HCT116 (cell line): ENCODE results near the gene MOK. TPM values are rescaled to one million over a fixed set of nuclear protein-coding genes. Genes with fewer than 3 reads are reported as not detected.

Experiments used
- ATAC-seq: fragments of 200-7000 bp; cut with Tn5 transposase; 2 replicates; pipeline ENCODE4 v1.9.1; 2020; ENCODE audit warnings: mild to moderate bottlenecking, moderate library complexity
- BruUV-seq: library from RNA; stranded (reverse); fragments of 400-500 nt; replicated peaks from 2 replicates; lab custom pipeline; 2021; lab: Mats Ljungman, UMichigan
- CTCF ChIA-PET: fragments of 300-600 bp; sonication (Branson Sonifier 250); formaldehyde crosslinking; loops from one replicate; lab custom pipeline; 2021; ENCODE audit warnings: antibody characterized with exemption; lab: Charles Lee
- POLR2A ChIA-PET: fragments of 300-600, 350-600 bp; sonication (Branson Sonifier 250); formaldehyde crosslinking; loops from one replicate; lab custom pipeline; 2021; ENCODE audit warnings: antibody characterized with exemption; lab: Charles Lee
- RAD21 ChIA-PET, 2 experiments: fragments of 300-600 bp; sonication (Branson Sonifier 250); formaldehyde crosslinking; loops; one replicate each; lab custom pipeline; 2023; ENCODE audit warnings: low total read pairs in 2 of 2; ENCODE audit not compliant: uncharacterized antibody in 2 of 2, unreplicated experiment in 2 of 2, low non-redundant PET in 1 of 2; lab: Charles Lee
- DNase-seq: peaks from one replicate; pipeline ENCODE4 v3.0.0-alpha.2; 2010; ENCODE audit warnings: low read depth, low spot score
- H2AFZ ChIP-seq: fragments of 200-600 bp; shearing (Covaris generic), sonication (generic); 2 replicates; pipeline ENCODE4 v1.6.1; 2017; ENCODE audit warnings: low read depth, mixed run types, mixed read lengths, antibody characterized with exemption, low read length; ENCODE audit not compliant: poor library complexity, severe bottlenecking
- H3K27ac ChIP-seq: 2 replicates; pipeline ENCODE4 v1.5.1; 2012; ENCODE audit warnings: low read depth, low read length
- H3K27me3 ChIP-seq: fragments of 200-600 bp; sonication (generic); 2 replicates; pipeline ENCODE4 v1.6.1; 2016; ENCODE audit warnings: mixed run types, low read length, mixed read lengths; ENCODE audit not compliant: insufficient read depth
- H3K36me3 ChIP-seq, 2 experiments: fragments of 200-500 bp in 1 of 2; fragments of 200-600 bp in 1 of 2; sonication (Bioruptor generic) in 1 of 2; sonication (generic) in 1 of 2; 2 replicates each; pipeline versions ENCODE4 v1.5.1 to v1.6.1; 2014 to 2016; ENCODE audit warnings: low read length in 2 of 2, inconsistent platforms in 1 of 2, mixed read lengths in 1 of 2, mixed run types in 1 of 2; ENCODE audit not compliant: insufficient read depth in 2 of 2, control insufficient read depth in 1 of 2
- H3K4me1 ChIP-seq, 2 experiments: fragments of 200-600 bp in 1 of 2; sonication (generic) in 1 of 2; 2 replicates each; pipeline versions ENCODE4 v1.5.1 to v1.6.1; 2012 to 2017; ENCODE audit warnings: low read length in 2 of 2, inconsistent platforms in 1 of 2, mild to moderate bottlenecking in 1 of 2, mixed read lengths in 1 of 2, mixed run types in 1 of 2, moderate library complexity in 1 of 2; ENCODE audit not compliant: insufficient read depth in 2 of 2, control insufficient read depth in 1 of 2
- H3K4me2 ChIP-seq: fragments of 200-600 bp; sonication (generic); 2 replicates; pipeline ENCODE4 v1.6.1; 2017; ENCODE audit warnings: mixed run types, low read length, mixed read lengths
- H3K4me3 ChIP-seq, 2 experiments: fragments of 200-600 bp in 1 of 2; sonication (generic) in 1 of 2; replicated peaks in 1 of 2; 2 replicates each; pipeline ENCODE4 v1.5.1; 2011 to 2016; ENCODE audit warnings: low read length in 2 of 2, control low read depth in 1 of 2, low read depth in 1 of 2, mild to moderate bottlenecking in 1 of 2, mixed read lengths in 1 of 2, mixed run types in 1 of 2
- H3K79me2 ChIP-seq: fragments of 200-600 bp; sonication (generic); 2 replicates; pipeline ENCODE4 v1.6.1; 2017; ENCODE audit warnings: mild to moderate bottlenecking, mixed run types, low read length, moderate library complexity, mixed read lengths; ENCODE audit not compliant: insufficient read depth
- H3K9ac ChIP-seq: fragments of 200-600 bp; sonication (generic); 2 replicates; pipeline ENCODE4 v1.6.1; 2016; ENCODE audit warnings: low read length, mixed read lengths
- H3K9me2 ChIP-seq: fragments of 200-600 bp; sonication (generic), shearing (Covaris generic); 2 replicates; pipeline ENCODE4 v1.6.1; 2017; ENCODE audit warnings: mixed run types, mild to moderate bottlenecking, moderate library complexity; ENCODE audit not compliant: insufficient read depth
- H3K9me3 ChIP-seq, 2 experiments: fragments of 200-500 bp in 1 of 2; fragments of 200-600 bp in 1 of 2; sonication (Bioruptor generic) in 1 of 2; sonication (generic) in 1 of 2; 2 replicates each; pipeline ENCODE4 v1.6.1; 2014 to 2017; ENCODE audit warnings: low read length in 2 of 2, mixed read lengths in 2 of 2, inconsistent platforms in 1 of 2, low read depth in 1 of 2, mild to moderate bottlenecking in 1 of 2, mixed run types in 1 of 2, moderate library complexity in 1 of 2; ENCODE audit not compliant: control insufficient read depth in 1 of 2, insufficient read depth in 1 of 2
- H4K20me1 ChIP-seq: fragments of 200-600 bp; sonication (generic), shearing (Covaris generic); 2 replicates; pipeline ENCODE4 v1.6.1; 2017; ENCODE audit warnings: mixed run types, mild to moderate bottlenecking, moderate library complexity; ENCODE audit not compliant: insufficient read depth
- CTCF ChIP-seq, 3 experiments: fragments of 200-600 bp in 1 of 3; sonication (generic) in 1 of 3; IDR thresholded peaks in 2 of 3; conservative IDR thresholded peaks in 1 of 3; 2 replicates each; pipeline ENCODE4 v1.5.1; 2012 to 2017; ENCODE audit warnings: low read depth in 2 of 3, low read length in 2 of 3, antibody characterized with exemption in 1 of 3, borderline replicate concordance in 1 of 3, control low read depth in 1 of 3, mild to moderate bottlenecking in 1 of 3, mixed read lengths in 1 of 3, mixed run types in 1 of 3, moderate library complexity in 1 of 3; ENCODE audit not compliant: insufficient read depth in 1 of 3
- ELF1 ChIP-seq: IDR thresholded peaks from 2 replicates; pipeline ENCODE4 v1.6.1; 2012; ENCODE audit warnings: low read depth, borderline replicate concordance
- EZH2 ChIP-seq: fragments of 200-600 bp; sonication (generic); IDR thresholded peaks from 2 replicates; pipeline ENCODE4 v1.6.1; 2017; ENCODE audit warnings: antibody characterized with exemption, mixed run types
- JUND ChIP-seq: IDR thresholded peaks from 2 replicates; pipeline ENCODE4 v1.6.1; 2012
- POLR2A ChIP-seq: IDR thresholded peaks from 2 replicates; pipeline ENCODE4 v1.7.0; 2011; ENCODE audit warnings: borderline replicate concordance; ENCODE audit not compliant: insufficient read depth, insufficient read length; ENCODE audit errors: extremely low read depth
- SP1 ChIP-seq: IDR thresholded peaks from 2 replicates; pipeline ENCODE4 v1.6.1; 2012; ENCODE audit warnings: low read depth
- SRF ChIP-seq: IDR thresholded peaks from 2 replicates; pipeline ENCODE4 v1.6.1; 2012; ENCODE audit warnings: low read depth
- TCF7L2 ChIP-seq: IDR thresholded peaks from 2 replicates; pipeline ENCODE4 v1.7.0; 2011; ENCODE audit warnings: borderline replicate concordance, inconsistent platforms; ENCODE audit not compliant: insufficient read depth, insufficient read length; ENCODE audit errors: extremely low read depth
- YY1 ChIP-seq: IDR thresholded peaks from 2 replicates; pipeline ENCODE4 v1.6.1; 2011; ENCODE audit warnings: low read length, low read depth, moderate library complexity, mild to moderate bottlenecking; ENCODE audit not compliant: insufficient replicate concordance; ENCODE audit errors: extremely low read depth
- ZNF274 ChIP-seq: fragments of 200-500 bp; sonication (Bioruptor generic); IDR thresholded peaks from 2 replicates; pipeline ENCODE4 v1.6.1; 2014; ENCODE audit warnings: mild to moderate bottlenecking, low read depth, low read length, inconsistent platforms
- intact Hi-C: fragments of 100-400 bp; cut with micrococcal nuclease; formaldehyde crosslinking; loops from 2 replicates; pipeline ENCODE4 v1.10.0; 2022
- total RNA-seq: library from RNA; stranded (reverse); gene quantifications from one replicate; pipeline ENCODE4 v1.2.1, GENCODE V29; 2021; ENCODE audit not compliant: unreplicated experiment

Gene MOK
- total RNA-seq, 1 experiment from 2014 or later, result 9.4 TPM

GRCh38 chr14:102196902-102197230 lies 108.1 kb downstream of the MOK start:
- no peak overlapping the region for H3K4me2 ChIP-seq
- no peak overlapping the region for H3K27ac ChIP-seq
- H3K79me2 ChIP-seq, result peaks cover 13% of the 10 kb centered on the region; the same call in 1 of the 2 replicates
- ATAC-seq (no peak), DNase-seq (no peak)
- H2AFZ ChIP-seq, result no peak overlapping the region
- H3K4me1 ChIP-seq, result no peaks in the 10 kb centered on the region
- ChIA-PET POLR2A (no interaction called here), CTCF (no interaction called here), RAD21 (no interaction called here)
- H3K9me2 ChIP-seq, result no peaks in the 10 kb centered on the region
- H3K27me3 ChIP-seq, result no peaks in the 10 kb centered on the region
- H4K20me1 ChIP-seq, result no peaks in the 10 kb centered on the region
- intact Hi-C loops, result no loop called here
- BruUV-seq, result no TSS peak
- no peaks in the 10 kb centered on the region for H3K9me3 ChIP-seq
- H3K9ac ChIP-seq, result no peak overlapping the region
- peaks cover 0 to 4% of the 10 kb centered on the region in 2 experiments; a peak in 1 of 4 replicates for H3K36me3 ChIP-seq
- no peak for TF ChIP-seq CTCF (IDR thresholded peaks at IDR 0.05 in 2 of 3, conservative IDR thresholded peaks at IDR 0.05 in 1 of 3; ENCODE audit: borderline replicate concordance in 1 of 3, insufficient read depth in 1 of 3, low read depth in 2 of 3, low read length in 2 of 3)
- no peak for TF ChIP-seq JUND
- TF ChIP-seq ELF1, result no peak
- no peak for TF ChIP-seq SP1
- TF ChIP-seq ZNF274, result no peak
- no peak for TF ChIP-seq YY1
- TF ChIP-seq TCF7L2, result no peak
- TF ChIP-seq SRF, result no peak
- TF ChIP-seq EZH2, result no peak
- TF ChIP-seq POLR2A, result no peak
- no peak overlapping the region for H3K4me3 ChIP-seq
